HepG2 (cell line): Measurements from ENCODE around the gene MFSD12. TPM values are rescaled to one million over a fixed set of nuclear protein-coding genes. Genes with fewer than 3 reads are reported as not detected.

Experiments
- ATAC-seq: fragments of 200-7000 bp; cut with Tn5 transposase; 3 replicates; pipeline ENCODE4 v1.9.1; 2020; ENCODE audit warnings: mild to moderate bottlenecking, moderate library complexity
- BruUV-seq: library from RNA; stranded (reverse); fragments of 400-500 nt; replicated peaks from 2 replicates; lab custom pipeline; 2021; lab: Mats Ljungman, UMichigan
- CTCF ChIA-PET: fragments of 300-600 bp; formaldehyde crosslinking; extraction: SDS; loops from one replicate; lab custom pipeline; 2021; ENCODE audit warnings: low total read pairs, inconsistent platforms, low intra/inter-chr PET ratio; lab: Yijun Ruan, JAX
- POLR2A ChIA-PET: fragments of 350-600 bp; sonication (Branson Sonifier 250); formaldehyde crosslinking; loops from one replicate; lab custom pipeline; 2020; ENCODE audit warnings: antibody characterized with exemption, inconsistent platforms; lab: Yijun Ruan, JAX
- DNase-seq: peaks from one replicate; pipeline ENCODE4 v3.0.0-alpha.2; 2015; ENCODE audit warnings: low spot score
- FAIRE-seq: peaks from 3 replicates; lab custom pipeline; 2011; peaks lifted over from hg19 to GRCh38; lab: Jason Lieb, UNC
- H2AFZ ChIP-seq: one replicate; pipeline ENCODE4 v1.6.1; 2011; ENCODE audit warnings: low read length, inconsistent platforms
- H3K27ac ChIP-seq: fragments of 300-600 bp; 3 replicates; pipeline ENCODE4 v1.8.0; 2011; ENCODE audit warnings: mixed run types, mild to moderate bottlenecking, mixed read lengths, low read length, inconsistent platforms; ENCODE audit not compliant: insufficient read depth; ENCODE audit errors: extremely low read length
- H3K27me3 ChIP-seq, 2 experiments: fragments of 200-600 bp in 1 of 2; 2 replicates in 1 of 2; 3 replicates in 1 of 2; pipeline versions ENCODE4 v1.6.0 to v1.8.0; 2011; ENCODE audit warnings: low read length in 2 of 2, mild to moderate bottlenecking in 2 of 2, moderate library complexity in 2 of 2, inconsistent platforms in 1 of 2; ENCODE audit not compliant: insufficient read depth in 2 of 2, control insufficient read depth in 1 of 2
- H3K36me3 ChIP-seq, 2 experiments: fragments of 200-600 bp in 1 of 2; replicated peaks in 1 of 2; 2 replicates in 1 of 2; 3 replicates in 1 of 2; pipeline versions ENCODE4 v1.5.1 to v1.8.0; 2011; ENCODE audit warnings: low read length in 2 of 2, inconsistent platforms in 1 of 2; ENCODE audit not compliant: insufficient read depth in 2 of 2, control insufficient read depth in 1 of 2
- H3K4me1 ChIP-seq: 2 replicates; pipeline ENCODE4 v1.5.1; 2012; ENCODE audit warnings: low read length, inconsistent platforms; ENCODE audit not compliant: insufficient read depth
- H3K4me2 ChIP-seq: 2 replicates; pipeline ENCODE4 v1.6.0; 2011; ENCODE audit warnings: low read depth, low read length, inconsistent platforms
- H3K4me3 ChIP-seq, 3 experiments: fragments of 200-600 bp in 1 of 3; sonication (generic), shearing (Covaris generic) in 1 of 3; replicated peaks in 1 of 3; 2 replicates each; pipeline ENCODE4 v1.5.1; 2011 to 2016; ENCODE audit warnings: low read length in 3 of 3, inconsistent platforms in 2 of 3, low read depth in 2 of 3, mild to moderate bottlenecking in 2 of 3, control low read depth in 1 of 3, mixed read lengths in 1 of 3; ENCODE audit not compliant: insufficient read depth in 1 of 3
- H3K79me2 ChIP-seq: one replicate; pipeline ENCODE4 v1.6.1; 2011; ENCODE audit warnings: low read length, inconsistent platforms; ENCODE audit not compliant: insufficient read depth
- H3K9ac ChIP-seq: 2 replicates; pipeline ENCODE4 v1.6.0; 2011; ENCODE audit warnings: mild to moderate bottlenecking, low read depth, low read length, inconsistent platforms; ENCODE audit not compliant: insufficient read depth
- H3K9me3 ChIP-seq: 2 replicates; pipeline ENCODE4 v1.5.1; 2012; ENCODE audit warnings: mild to moderate bottlenecking, low read length
- H4K20me1 ChIP-seq: 2 replicates; pipeline ENCODE4 v1.6.0; 2011; ENCODE audit warnings: inconsistent platforms, mild to moderate bottlenecking, low read length, moderate library complexity; ENCODE audit not compliant: insufficient read depth
- CCDC6 ChIP-seq: sonication (generic); formaldehyde crosslinking; IDR thresholded peaks from 2 replicates; pipeline ENCODE4 v1.8.1; 2022; ENCODE audit warnings: mild to moderate bottlenecking, missing genetic modification reagents, moderate library complexity
- HMG20A ChIP-seq: IDR thresholded peaks from 2 replicates; pipeline ENCODE4 v1.6.1; 2016; ENCODE audit warnings: borderline replicate concordance
- KLF9 ChIP-seq: IDR thresholded peaks from 2 replicates; pipeline ENCODE4 v1.6.1; 2016; ENCODE audit warnings: low read depth
- PRPF4 ChIP-seq: fragments of 200-400 bp; formaldehyde crosslinking; IDR thresholded peaks from 2 replicates; pipeline ENCODE4 v1.6.1; 2016; ENCODE audit warnings: low read length, low read depth; ENCODE audit not compliant: poor library complexity, severe bottlenecking
- RBM22 ChIP-seq: fragments of 200-400 bp; formaldehyde crosslinking; optimal IDR thresholded peaks from 2 replicates; pipeline ENCODE3; 2017; ENCODE audit warnings: mild to moderate bottlenecking, low read length, moderate library complexity
- ZNF121 ChIP-seq: sonication (generic); formaldehyde crosslinking; IDR thresholded peaks from 2 replicates; pipeline ENCODE4 v1.5.0; 2020; ENCODE audit warnings: mild to moderate bottlenecking, missing genetic modification reagents
- ZNF737 ChIP-seq: sonication (generic); formaldehyde crosslinking; IDR thresholded peaks from 2 replicates; pipeline ENCODE4 v1.5.0; 2020; ENCODE audit warnings: missing genetic modification reagents, mild to moderate bottlenecking, borderline replicate concordance
- WGBS: methylation state at CpG from one replicate; pipeline ENCODE4 v1.1.6; 2017; ENCODE audit warnings: low lambda C conversion rate; 5-methylcytosine and 5-hydroxymethylcytosine counted together
- in situ Hi-C: cut with HindIII; loops from 2 replicates; pipeline ENCODE4 v1.10.0; 2017; ENCODE audit warnings: low pct_unique_long_range_greater_than_20kb; ENCODE audit not compliant: extremely low pct_ligation_motif_present
- intact Hi-C: fragments of 100-400 bp; cut with micrococcal nuclease; formaldehyde crosslinking; loops from one replicate; pipeline ENCODE4 v1.10.0; 2022; ENCODE audit not compliant: unreplicated experiment
- polyA plus RNA-seq, 8 experiments: library from polyadenylated mRNA; depleted of rRNA in 3 of 8; stranded (reverse) in 7 of 8; unstranded in 1 of 8; fragments of >200 nt; fragmentation: Illumina TruSeq in 4 of 8; extraction: Trizol in 4 of 8; gene quantifications; 2 replicates each; pipeline versions ENCODE4 v1.2.1 to v1.2.3, GENCODE V29; 2011 to 2016; ENCODE audit warnings: low read depth in 4 of 8, missing spikeins in 1 of 8, mixed read lengths in 1 of 8; ENCODE audit not compliant: insufficient read depth in 1 of 8
- total RNA-seq, 5 experiments: library from RNA; depleted of rRNA; stranded (reverse); fragments of >200 nt; fragmentation: Illumina TruSeq; extraction: Trizol; gene quantifications; 2 replicates each; pipeline ENCODE4 v1.2.3, GENCODE V29; 2016; ENCODE audit warnings: low read depth in 1 of 5

Gene MFSD12
- total and polyA plus RNA-seq, 2 of the 13 experiments (the other 11 are each of a cell fraction or from before 2014, with no cell fraction given): 27.2 to 29.1 TPM

DNA sequence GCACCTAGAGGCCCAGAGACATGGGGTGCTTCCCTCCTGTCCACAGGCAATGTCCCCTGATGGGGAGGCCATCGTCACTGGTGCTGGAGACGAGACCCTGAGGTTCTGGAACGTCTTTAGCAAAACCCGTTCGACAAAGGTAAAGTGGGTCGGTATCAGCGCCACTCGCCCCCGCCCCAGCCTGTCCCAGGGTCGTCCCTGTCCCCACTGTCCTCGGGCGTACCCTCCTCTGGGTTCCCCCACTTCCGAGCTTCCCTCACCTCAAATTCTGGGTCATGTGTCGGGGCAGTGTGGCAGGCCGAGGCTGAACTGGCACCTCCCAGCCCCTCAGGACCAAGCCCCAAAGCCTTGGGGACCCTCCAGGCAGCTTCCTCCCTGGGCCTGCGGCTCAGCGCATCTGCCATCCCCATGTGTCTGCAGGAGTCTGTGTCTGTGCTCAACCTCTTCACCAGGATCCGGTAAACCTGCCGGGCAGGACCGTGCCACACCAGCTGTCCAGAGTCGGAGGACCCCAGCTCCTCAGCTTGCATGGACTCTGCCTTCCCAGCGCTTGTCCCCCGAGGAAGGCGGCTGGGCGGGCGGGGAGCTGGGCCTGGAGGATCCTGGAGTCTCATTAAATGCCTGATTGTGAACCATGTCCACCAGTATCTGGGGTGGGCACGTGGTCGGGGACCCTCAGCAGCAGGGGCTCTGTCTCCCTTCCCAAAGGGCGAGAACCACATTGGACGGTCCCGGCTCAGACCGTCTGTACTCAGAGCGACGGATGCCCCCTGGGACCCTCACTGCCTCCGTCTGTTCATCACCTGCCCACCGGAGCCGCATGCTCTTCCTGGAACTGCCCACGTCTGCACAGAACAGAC, 22.8 kb downstream of the MFSD12 start:
- WGBS: 100% methylated on average over 16 of the region's 38 CpGs
- Histone ChIP-seq H3K9ac (no peak overlapping the region), H3K4me2 (no peak overlapping the region), H2AFZ (no peak overlapping the region), H3K9me3 (no peaks in the 10 kb centered on the region), H3K79me2 (no peaks in the 10 kb centered on the region), H3K27ac (no peak overlapping the region), H3K27me3 (no peaks in the 10 kb centered on the region), H3K4me1 (no peaks in the 10 kb centered on the region), H3K36me3 (peaks cover 11 to 20% of the 10 kb centered on the region in 2 experiments; a peak in 4 of 5 replicates), H3K4me3 (no peak overlapping the region), H4K20me1 (no peaks in the 10 kb centered on the region)
- in situ Hi-C loops: no loop called here
- ATAC-seq (no peak), FAIRE-seq (no peak), DNase-seq (no peak)
- TF ChIP-seq HMG20A (CRISPR knock-in tag): no peak
- peak; percentile 39 for TF ChIP-seq RBM22
- TF ChIP-seq PRPF4: no peak
- POLR2A ChIA-PET: no interaction called here
- intact Hi-C loops: no loop called here
- no TSS peak for BruUV-seq
- CTCF ChIA-PET: no interaction called here

DNA sequence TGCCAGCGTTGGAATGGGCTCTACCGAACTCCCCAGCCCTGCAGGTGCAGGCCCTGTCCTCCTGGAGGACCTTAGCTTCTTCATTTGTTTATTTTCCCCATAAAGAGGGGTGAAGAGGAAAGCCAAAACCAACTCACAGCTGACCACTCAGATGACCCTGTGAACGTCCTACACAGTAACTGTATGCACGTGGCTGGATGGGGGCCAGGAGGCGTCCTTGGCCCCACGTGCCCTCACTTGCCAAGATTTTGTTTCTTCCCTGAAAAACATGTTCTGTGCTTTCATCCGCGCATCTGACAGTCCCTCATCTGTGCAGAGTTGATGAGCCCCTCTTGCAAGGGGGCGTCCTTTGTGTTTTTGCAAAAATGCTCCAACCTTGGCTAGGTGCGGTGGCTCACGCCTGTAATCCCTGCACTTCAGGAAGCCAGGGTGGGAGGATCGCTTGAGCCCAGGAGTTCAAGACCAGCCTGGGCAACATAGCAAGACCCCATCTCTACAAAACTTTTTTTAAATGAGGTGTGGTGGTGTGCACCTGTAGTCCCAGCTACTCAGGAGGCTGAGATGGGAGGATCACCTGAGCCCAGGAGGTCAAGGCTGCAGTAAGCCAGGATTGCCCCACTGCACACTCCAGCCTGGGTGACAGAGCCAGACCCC, 23.7 kb downstream of the MFSD12 start:
- ChIA-PET CTCF (no interaction called here), POLR2A (no interaction called here)
- H4K20me1 ChIP-seq: no peaks in the 10 kb centered on the region
- H3K4me3 ChIP-seq: no peak overlapping the region
- no peak overlapping the region for H3K9ac ChIP-seq
- WGBS: 94% methylated on average over 10 of the region's 12 CpGs
- in situ Hi-C loops: no loop called here
- FAIRE-seq: no peak
- intact Hi-C loops: no loop called here
- no peak overlapping the region for H3K4me2 ChIP-seq
- H3K4me1 ChIP-seq: no peaks in the 10 kb centered on the region
- no peaks in the 10 kb centered on the region for H3K27me3 ChIP-seq
- BruUV-seq: no TSS peak
- DNase-seq: no peak
- H2AFZ ChIP-seq: no peak overlapping the region
- TF ChIP-seq KLF9 (no peak), ZNF737 (CRISPR knock-in tag) (no peak), ZNF121 (peak; percentile 59; the same call in 1 of the 2 replicates), CCDC6 (CRISPR knock-in tag) (no peak)
- H3K36me3 ChIP-seq: peaks cover 11 to 20% of the 10 kb centered on the region in 2 experiments; a peak in 4 of 5 replicates
- no peak for ATAC-seq
- no peaks in the 10 kb centered on the region for H3K9me3 ChIP-seq
- H3K27ac ChIP-seq: no peak overlapping the region
- no peaks in the 10 kb centered on the region for H3K79me2 ChIP-seq
